NCI-H1694 (cell line): ENCODE data around the gene SEPTIN2.
"Not testable (repeated sequence)": the region's sequence is repeated elsewhere in the genome, so short reads cannot be mapped to it uniquely, and the experiment has no call there.

Experiments used
- DNase-seq: peaks from one replicate; lab custom pipeline; 2025; lab: John Stamatoyannopoulos, UW

SEPTIN2 gene

DNA sequence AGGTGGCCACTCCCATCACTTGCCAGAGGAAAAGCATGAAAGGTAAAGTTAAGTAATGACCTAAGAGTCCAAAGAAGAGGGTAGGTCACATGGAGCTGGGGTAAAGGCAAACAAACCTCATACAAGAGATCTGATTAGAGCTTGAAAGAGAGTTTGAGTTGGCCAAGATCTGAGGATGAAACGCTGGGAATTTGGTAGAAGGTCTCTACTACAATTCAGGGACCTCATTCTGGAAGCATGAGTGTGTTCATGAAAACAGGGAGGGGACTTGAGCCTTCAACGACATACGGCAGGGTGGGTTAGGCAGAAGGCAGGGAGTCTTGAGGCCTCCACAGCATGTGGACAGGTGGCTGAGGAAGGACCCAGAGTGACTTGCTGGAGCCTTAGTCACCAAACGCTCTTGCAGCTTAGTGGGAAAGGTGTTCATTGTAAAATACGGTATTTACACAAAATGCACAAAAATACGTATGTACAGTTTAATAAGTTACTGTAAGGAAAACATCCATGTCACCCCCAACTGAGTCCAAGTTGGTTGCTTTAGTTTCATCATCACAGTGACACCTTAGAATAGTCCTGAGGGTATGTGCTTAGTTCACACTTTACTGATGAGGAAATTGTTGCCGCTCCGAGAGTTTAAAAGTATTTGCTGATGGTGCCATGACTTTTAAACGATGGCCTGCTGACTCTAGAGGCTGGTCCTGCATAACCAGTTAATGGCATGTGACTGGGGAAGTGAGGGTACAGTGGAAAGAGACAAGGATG, 35.3 kb downstream of the SEPTIN2 start:
- no peak for DNase-seq

DNA sequence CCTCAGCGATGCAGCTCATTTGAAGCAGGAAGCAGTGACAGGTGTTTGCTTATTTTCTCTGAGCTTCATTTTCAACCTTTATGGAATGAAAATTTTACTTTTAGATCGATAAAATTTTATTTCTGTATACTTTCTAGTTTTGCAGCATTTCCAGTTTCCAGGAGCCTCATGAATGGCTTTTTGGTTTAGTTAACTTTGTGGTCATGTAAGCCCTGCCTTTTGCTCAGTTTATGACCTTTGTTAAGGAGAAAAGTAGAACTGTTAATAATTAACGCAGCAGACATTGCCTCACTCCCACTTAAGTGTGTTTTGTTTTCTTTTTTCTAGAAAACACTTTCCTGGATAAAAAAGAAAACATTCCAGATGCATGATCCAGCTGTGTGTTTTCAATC, 35.9 kb downstream of the SEPTIN2 start:
- DNase-seq: no peak

DNA sequence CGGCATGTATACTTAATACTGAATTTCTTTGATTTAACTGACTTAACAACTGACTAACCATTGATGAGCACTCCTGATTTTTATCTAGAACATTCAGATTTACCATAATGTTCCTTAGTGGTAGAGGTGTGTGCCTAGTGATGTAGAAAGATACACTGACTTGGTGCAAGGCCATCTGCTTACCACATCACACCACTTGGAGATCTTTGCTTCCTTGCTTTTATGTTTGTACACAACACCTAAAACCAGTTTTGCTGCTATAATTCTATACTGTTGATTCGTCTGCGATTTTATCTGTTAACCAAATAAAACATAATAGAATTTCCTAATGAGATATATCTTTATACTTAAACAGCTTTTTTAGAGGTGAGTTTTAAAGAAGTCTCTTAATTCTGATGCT, 36.5 kb downstream of the SEPTIN2 start:
- no peak for DNase-seq

DNA sequence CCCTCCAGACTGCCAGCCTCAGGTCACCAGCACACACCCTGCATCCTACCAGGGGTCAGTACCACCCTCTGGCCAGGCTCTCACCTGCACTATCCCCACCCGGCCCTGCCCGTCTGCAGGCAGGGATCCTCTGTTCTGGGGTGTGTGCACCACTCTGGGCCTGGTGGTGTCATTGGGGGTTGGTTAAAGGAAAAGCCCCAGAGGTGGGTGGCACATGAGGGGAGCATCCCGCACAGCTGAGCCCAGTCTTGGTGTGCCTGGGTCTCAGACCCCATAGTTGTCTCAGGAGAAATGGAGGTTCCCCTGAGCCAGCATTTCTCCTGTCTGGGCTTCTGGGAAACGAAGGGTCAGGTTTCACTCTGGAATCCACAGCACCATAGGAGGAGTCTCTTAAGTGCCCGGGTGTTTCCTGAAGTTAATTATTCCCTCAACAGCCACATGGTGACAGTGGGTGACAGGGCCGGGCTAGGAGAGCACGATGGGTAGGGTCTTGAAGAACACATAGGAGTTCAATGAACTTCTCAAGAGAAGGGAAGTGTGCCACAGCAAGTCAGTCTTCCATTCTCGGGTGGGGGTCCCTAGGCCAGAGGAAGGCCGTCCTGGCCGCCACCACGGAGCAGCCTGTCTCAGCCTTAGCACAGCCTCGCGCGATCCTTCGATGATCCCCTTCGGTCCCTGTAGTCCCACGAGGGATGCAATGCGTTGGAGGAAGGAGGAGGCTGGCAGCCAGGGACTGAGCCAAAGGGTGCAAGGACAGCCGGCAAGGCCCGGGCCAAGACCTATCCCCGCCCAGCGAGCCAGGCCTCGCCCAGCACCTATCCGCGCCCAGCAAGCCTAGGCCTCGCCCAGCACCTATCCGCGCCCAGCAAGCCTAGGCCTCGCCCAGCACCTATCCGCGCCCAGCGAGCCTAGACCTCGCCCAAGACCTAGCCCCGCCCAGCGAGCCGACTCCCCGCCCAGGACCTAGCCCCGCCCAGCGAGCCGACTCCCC, 39.2 kb downstream of the SEPTIN2 start:
- DNase-seq: no peak

DNA sequence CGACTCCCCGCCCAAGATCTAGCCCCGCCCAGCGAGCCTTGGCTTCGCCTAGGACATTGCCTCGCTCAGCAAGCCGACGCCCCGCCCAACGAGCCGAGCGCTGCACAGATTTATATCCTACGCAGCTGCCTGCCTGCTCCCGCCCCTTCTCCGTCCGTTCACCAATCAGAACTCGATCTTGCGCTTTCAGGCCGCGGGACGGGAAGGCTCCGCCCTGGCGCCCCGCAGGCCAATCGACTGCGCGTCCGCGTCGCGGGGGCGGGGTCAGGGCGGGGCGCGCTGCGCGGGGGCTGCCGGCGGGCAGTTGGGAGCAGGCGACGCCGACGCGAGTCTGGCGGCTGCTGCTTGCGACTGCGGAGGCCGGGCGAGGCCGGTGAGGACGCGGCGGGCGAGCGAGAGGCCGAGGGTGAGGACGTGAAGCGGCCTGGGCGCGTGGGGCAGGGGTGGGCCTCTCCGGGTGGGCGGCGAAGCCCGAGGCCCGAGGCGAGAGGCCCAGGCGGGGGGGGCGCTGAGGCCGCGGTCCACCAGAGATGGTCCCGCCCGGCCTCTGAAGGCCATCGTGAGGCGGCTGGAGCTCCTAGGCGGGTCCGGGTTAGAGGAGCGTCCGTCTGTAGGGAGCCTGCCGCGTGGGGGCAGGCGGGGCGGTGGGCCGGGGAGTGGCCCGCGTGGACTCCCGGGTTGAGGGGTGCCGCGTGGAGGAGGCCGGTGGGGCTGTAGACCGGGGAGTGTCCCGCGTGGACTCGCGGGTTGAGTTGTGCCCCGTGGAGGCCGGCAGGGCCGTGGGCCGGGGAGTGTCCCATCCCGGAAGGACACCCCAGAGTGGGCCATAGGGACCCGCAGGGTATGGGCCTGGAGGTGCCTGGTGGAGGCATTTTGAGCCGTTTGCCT, 40.5 kb downstream of the SEPTIN2 start, which contains the start of gene FARP2:
Gene FARP2 (plus strand): TSS at position 303 of the 888 bp plus-strand sequence. CDS start 16,823 bp downstream, outside the sequence.
- peak; percentile 98 for DNase-seq

DNA sequence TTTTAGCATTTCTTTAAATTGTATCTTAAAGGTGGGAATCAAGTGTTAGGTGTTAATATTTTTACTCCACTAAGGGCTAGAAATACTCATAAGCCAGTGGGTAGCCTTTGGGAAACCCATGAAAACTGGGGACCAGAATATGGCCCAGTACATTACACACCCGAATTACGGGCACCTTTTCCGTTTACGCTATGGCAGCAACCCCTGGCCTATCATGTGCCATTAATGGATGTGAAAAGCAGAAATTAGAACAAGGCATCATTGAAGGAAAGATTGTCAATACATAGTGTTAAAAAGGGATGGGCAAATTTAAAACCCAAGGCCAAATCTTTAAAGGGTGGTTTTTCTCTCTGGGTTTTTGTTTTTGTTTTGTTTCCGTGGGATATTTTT, 41.1 kb downstream of the SEPTIN2 start:
- DNase-seq: no peak

DNA sequence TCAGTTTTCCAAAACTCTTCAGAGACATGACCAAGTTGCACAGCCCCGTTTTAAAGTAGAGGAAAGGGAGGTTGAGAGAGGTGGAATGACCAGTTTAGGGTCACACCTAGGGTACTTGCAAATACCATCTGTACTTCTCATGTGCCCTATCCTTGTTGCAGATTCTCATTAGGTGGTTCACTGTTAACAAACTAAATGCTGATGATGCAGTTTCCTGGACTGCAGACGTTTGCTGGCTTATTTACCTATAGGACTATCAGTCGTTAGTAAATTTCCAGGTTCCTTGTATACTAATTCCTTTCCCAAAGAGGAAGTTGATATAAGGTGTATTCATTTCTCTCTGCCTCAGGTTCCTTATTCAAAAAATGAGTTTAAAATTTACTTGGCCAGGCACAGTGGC, 41.8 kb downstream of the SEPTIN2 start:
- DNase-seq: no peak

DNA sequence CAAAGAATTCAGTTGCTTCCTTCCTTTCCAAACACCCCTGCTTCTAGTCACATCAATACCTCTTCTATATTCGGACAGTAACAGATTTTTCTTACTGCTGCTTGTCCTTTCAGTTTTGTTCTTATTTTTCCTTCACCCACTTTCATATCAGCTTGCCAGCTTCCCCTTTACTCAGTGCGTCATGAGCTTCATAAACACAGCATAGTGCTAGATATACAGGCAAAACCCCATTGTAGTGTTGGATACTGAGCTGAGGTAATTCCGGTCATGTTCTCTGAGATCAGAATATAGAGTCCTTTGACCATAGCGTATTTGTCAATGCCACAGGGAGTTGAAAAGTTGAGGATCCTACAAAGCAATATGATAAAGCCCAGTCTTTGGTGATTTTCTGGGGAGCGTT, 42.7 kb downstream of the SEPTIN2 start:
- DNase-seq: no peak

DNA sequence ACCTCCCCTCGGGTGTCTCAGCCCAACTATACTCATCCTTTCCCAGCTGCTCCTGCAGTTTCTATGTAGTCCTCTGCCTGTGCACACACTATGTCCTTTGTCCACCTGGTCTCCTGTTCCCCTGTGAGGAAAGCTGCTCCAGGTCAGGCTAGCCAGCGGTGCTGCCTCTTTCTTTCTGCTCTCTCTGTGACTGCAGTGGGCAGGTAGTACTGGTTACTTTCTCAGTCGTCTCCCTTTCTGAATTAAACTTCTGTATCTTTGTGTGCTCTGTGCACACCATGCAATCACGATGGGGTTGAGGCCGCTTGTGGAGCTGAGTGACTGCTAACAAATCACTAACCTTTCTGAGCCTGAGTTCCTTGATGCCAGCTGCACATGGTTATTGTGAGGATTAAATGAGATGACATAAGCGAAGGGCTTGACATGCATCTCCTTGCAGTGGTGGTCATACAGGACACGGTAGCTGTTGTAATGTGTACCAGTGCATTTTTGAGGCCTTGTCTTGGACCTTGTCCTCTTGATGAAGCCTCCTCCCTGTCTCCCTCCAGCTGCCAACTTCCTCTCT, 43.8 kb downstream of the SEPTIN2 start:
- no peak for DNase-seq

DNA sequence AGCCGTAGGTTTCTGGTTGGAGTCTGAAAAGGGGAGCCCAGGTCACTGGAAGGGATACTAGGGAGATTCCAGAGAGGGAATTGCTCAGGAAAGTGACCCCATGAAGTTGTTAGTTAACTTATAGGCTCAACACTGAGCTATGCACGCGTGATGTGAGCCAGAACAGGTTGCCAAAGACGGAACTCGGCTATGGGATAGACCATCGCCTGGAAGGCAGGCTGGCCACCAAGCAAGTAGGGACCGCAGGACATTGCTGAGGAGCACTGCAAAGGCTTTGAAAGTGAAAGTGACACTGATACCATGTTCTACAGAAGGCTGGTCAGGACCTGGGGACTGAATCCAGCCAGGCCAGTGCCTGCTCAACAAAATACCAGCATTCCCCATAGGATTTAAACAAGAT, 47.7 kb downstream of the SEPTIN2 start:
- no peak for DNase-seq

DNA sequence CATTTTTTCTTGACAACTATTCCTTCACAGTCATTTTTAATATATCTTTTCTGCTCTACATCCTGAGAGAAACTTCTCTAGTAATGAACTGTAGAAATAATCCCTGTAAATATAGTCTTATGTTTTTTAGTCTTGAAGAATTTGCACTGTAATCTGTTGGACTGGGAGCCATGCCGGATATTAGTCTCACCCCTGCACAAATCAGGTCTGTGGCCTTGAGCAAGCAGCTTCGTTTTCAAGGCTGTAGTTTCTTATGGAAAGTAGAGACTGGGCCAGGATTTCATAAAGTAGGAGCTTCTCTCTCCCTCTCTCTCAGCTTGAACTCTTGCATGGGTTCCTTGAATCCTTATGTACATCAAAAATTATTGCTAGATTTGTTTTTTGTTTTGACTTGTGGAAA, 49.1 kb downstream of the SEPTIN2 start:
- no peak for DNase-seq

DNA sequence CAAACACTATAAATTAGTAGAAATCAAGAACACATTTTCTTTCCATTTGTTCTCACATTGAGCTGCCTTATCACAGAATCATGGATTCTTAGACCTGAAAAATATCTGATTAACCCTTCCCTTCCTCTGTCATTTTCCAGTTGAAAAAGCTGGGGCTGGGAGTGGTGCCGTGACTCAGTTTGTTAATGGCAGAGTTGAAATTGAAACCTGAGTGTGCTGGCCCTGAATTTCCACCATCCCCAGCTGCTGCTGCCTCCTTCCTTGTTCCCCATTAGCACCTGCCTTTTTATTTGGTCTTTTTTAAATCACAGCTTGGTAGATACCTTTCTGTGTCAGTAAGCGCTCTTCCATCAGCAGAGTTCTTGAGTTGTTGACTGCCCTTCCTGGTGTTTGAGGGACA, 51.0 kb downstream of the SEPTIN2 start:
- DNase-seq: no peak

DNA sequence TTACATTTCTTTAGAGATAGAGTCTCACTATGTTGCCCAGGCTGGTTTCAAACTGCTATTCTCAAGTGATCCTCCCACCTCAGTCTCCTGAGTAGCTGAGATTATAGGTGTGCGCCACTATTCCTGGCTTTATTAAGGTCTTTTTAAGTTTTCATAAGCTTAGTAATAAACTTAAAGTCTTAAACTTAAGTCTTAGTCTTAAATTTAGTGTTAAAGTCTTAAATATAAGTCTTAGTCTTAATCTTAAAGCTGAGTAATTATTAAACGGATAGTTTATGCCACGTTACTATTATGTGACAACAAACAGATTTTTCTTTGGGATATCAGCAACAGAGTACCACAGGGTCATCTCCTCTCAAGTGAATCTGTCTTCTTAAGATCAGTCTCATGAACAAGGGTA, 52.9 kb downstream of the SEPTIN2 start:
- DNase-seq: no peak

DNA sequence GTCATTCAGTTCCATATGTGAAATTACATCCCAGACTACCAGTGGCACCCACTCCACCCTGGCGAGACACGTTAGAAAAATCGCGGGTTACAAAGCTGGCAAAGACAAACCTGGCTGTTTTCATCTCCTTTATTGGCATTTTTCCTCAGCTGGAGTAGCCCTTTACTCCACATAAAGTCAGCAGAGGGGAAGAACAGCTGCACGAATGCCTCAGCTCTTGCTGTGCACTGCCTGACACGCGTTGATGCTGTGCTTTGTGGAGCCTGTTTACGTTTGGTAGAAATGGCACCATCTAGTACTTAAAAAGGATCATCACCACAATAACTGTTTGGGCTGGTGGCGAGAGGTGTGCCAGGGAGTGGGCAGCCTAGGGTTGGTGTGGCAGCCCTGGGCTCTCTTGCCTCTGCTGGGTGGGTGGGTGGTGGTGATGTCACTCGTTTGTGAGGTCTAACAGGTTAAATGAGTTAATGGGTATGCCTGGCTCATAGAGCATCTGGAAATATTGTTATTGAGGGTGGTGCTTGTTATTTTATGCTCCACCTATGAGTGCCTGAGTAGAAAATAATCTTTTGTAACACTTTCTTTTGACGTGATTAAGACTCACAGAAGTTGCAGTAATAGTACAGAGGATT, 56.8 kb downstream of the SEPTIN2 start:
- peak; percentile 21 for DNase-seq

DNA sequence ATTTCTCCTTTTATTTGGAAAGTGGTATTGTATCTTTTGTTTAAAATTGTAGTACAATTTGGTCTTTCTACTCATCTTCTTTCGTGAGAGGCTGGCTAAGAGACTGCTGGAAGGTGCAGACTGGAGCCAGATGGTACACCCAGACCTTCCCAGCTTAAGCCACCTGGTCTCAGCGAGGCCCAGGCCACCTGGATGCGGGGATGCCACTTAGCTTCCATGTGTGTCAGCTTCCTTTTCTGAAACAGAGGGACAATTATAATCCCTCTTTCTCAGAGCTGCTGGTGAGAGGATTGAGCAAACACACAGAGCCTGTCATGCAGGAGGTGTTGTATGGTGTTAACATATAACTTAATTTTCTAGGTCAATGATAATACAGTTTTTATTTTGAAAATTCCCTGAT, 57.7 kb downstream of the SEPTIN2 start:
- peak; percentile 51 for DNase-seq

DNA sequence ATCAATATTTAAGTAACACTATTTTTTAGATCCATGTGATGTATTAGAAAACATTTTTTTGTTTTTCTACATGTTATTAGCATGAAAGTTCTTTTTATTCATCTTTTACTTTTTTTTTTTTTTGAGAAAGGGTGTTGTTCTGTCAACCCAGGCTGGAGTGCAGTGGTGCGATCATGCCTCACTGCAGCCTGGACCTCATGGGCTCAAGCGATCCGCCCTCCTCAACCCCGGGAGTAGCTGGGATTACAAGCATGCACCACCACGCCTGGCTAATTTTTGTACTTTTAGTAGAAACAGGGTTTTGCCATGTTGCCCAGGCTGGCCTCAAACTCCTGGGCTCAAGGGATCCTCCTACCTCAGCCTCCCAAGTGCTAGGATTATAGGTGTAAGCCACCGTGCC, 58.2 kb downstream of the SEPTIN2 start:
- not testable (repeated sequence) for DNase-seq

DNA sequence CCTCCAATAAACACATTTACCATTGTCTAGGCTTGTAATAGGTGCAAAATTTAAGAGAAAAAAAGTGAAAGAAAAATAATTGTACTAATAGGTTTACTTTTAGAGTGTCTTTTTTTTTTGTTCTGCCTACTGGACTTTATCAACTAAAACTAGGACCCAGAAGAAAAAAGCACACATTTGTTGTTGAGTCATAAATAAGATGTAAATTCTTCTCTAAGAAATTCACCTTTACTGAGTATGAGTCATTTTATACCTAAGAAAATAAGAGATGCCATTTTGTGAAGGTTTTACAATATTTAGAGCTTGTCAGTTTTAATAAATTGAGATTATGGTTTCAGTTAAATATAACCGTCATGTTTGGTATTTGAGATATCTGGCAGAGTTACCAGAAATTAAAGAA, 59.6 kb downstream of the SEPTIN2 start:
- DNase-seq: no peak

DNA sequence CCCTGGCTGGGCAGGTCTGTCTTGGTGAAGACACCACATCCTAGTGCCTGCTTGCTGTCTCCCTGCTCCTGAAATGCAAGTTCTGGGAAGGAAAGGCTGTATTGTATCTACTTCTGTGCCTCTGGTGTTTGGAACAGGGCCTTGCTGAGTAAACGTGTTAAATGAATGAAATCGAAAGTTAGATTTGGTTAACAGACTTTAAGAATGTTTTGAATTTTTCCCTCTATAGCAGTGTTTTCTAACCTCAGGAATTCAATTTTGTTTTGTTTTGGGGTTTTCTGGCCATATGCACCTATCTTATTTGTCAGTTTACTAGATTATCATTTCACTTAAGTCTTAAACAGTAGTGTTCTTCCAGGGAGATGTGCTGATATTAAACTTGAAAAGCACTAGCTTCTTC, 61.1 kb downstream of the SEPTIN2 start:
- no peak for DNase-seq

DNA sequence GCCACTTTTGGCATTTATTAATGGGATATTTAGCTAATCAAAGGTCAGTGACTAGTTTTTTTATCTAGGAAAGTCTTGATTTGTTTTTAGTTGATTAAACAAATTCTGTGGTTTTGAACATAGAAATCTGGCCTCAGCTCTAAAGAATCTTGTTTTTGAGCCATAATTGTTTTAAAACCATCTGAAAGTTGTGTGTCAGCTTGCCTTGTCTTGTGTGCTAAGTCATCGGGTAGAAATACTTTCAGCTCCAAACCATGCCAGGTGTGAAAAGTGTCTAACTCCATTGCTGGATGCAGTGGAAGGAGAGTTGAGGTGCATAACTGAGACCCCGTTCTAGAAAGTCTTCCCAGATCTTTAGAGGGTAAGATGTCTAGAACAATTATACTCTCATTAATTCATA, 63.1 kb downstream of the SEPTIN2 start:
- no peak for DNase-seq

DNA sequence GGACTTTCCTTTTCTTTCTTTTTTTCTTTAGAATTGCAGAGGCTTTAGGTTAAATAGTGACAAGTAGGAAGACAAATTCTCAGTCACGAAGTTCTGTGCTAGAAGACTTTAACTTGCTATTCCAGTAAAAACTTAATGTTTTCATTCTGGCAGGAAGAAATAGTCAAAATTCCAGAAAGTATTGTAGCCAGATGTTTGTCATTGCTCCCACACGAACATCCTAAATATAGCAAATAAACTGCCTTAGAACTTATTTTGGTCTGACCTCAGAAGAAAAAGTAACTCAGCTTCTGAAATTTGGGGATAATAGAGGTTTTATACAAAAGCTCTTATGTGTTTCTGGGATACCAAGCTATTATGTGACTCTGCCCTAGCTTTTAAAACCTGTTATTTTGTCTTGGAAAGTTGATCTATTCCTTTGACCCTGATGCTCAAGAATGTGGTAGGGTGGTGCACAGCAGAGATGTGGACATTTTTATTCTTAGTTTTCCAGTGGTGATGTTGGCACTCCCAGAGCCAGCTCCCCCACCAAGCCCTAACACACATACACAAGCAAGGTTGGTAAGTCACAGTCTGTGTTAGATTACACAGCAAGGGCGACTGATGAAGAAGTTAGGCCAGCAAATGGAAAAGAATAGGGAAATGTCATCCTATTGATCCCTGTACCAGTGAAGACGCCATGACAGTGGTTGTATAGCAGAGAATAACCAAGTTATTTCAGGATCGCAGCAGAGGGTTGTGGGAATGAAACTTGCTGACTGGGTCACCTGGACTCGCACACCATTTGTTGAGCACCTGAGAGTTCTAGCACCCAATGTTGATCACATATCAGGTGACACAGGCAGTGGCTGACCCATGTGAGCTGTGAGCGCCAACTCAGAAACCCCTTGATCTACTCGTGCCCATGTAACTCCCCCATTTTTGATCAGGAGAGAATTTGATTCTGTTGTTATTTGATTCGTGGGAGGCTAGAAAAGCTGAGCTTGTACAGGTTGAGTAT, 64.1 kb downstream of the SEPTIN2 start:
- no peak for DNase-seq
